Measurements from ENCODE around the gene MRPL43. TPM values are rescaled to one million over a fixed set of nuclear protein-coding genes. Genes with fewer than 3 reads are reported as not detected.

Gene MRPL43
- total and polyA plus RNA-seq, 10 of the 15 experiments (the other 5 are each of a cell fraction or from before 2014, with no cell fraction given) = 16.6 to 108 (median 65.1) TPM

DNA sequence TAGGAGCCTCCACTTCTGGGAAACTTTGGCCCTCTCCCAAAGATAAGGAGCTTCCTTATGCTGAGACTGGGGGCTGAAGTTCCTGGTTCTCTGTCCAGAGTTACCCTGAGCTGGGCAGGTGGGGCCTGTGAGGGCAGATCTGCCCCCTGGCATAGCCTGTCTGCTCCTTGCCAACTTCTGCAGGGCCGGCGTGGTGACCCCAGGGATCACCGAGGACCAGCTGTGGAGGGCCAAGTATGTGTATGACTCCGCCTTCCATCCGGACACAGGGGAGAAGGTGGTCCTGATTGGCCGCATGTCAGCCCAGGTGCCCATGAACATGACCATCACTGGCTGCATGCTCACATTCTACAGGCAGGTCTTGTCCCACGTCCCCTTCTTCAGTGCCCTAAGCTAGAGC lies 48.0 kb upstream of the MRPL43 start:
- ChIA-PET RAD21 (ENCODE audit: unreplicated experiment) (interaction anchor here (1.6 kb wide), 1 partner anchor 17 kb away, joined by 6 read pairs; no protein-coding TSS in a partner anchor), POLR2A (no interaction called here), CTCF (interaction anchor here (1.0 to 2.1 kb wide), 3 partner anchors 15 to 32 kb away, joined by 4 to 11 read pairs (median 6); no protein-coding TSS in a partner anchor), SMC1A (ENCODE audit: uncharacterized antibody, unreplicated experiment) (interaction anchor here (1.0 to 2.2 kb wide), 2 partner anchors 8 to 10 kb away, joined by 3 to 5 read pairs; no protein-coding TSS in a partner anchor)
- Histone ChIP-seq H4K20me1 (ENCODE audit: control insufficient read depth, insufficient read depth) (no peaks in the 10 kb centered on the region), H2AFZ (ENCODE audit: control insufficient read depth, low read depth, low read length) (no peak overlapping the region), H3K36me3 (ENCODE audit: control insufficient read depth in 2 of 2, insufficient read depth in 2 of 2, low read length in 1 of 2) (no peaks in the 10 kb centered on the region), H3K27ac (ENCODE audit: control insufficient read depth, insufficient read depth) (no peak overlapping the region), H3K4me1 (ENCODE audit: control insufficient read depth, insufficient read depth, low read length) (peaks cover 21% of the 10 kb centered on the region), H3K4me2 (ENCODE audit: control insufficient read depth, insufficient read depth) (no peak overlapping the region), H3K9ac (ENCODE audit: control insufficient read depth, insufficient read depth, low read length) (no peak overlapping the region), H3K9me3 (replicated peaks; ENCODE audit: control insufficient read depth, insufficient read depth, low read length) (no peaks in the 10 kb centered on the region), H3K4me3 (no peak overlapping the region), H3K79me2 (ENCODE audit: control insufficient read depth, insufficient read depth, low read length) (no peaks in the 10 kb centered on the region), H3K27me3 (replicated peaks in 1 of 2; ENCODE audit: control insufficient read depth in 2 of 2, insufficient read depth in 2 of 2, low read length in 1 of 2) (peaks cover 0 to 5% of the 10 kb centered on the region in 2 experiments; a peak in 1 of 4 replicates)
- FAIRE-seq (no peak), ATAC-seq (no peak), DNase-seq (ENCODE audit: low read depth, low spot score) (no peak)
- in situ Hi-C loops (cut with MboI) = loop anchor here (5.0 kb wide), 1 partner anchor 107 kb away; no protein-coding TSS in a partner anchor
- WGBS (ENCODE audit: insufficient coverage, insufficient replicate concordance, low lambda C conversion rate, missing lambda C conversion rate) = 64% methylated on average over 7 of the region's 7 CpGs
- no TSS peak for BruUV-seq (replicated peaks)
- intact Hi-C loops (cut with micrococcal nuclease; ENCODE audit: unreplicated experiment) = no loop called here
- TF ChIP-seq, protein P1, sequence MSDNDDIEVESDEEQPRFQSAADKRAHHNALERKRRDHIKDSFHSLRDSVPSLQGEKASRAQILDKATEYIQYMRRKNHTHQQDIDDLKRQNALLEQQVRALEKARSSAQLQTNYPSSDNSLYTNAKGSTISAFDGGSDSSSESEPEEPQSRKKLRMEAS (IDR thresholded peaks at IDR 0.05; ENCODE audit: low read depth, low read length) = no peak
- no peak for TF ChIP-seq NBN (IDR thresholded peaks at IDR 0.05)
- TF ChIP-seq STAT1 (conservative IDR thresholded peaks at IDR 0.05) = no peak
- no peak for TF ChIP-seq TAF1 (IDR thresholded peaks at IDR 0.05; ENCODE audit: borderline replicate concordance, low read depth, low read length)
- TF ChIP-seq POLR2A (IDR thresholded peaks at IDR 0.05; ENCODE audit: low read depth, low read length) = no peak
- no peak for TF ChIP-seq EZH2 (IDR thresholded peaks at IDR 0.05; ENCODE audit: borderline replicate concordance, control insufficient read depth, low read depth, low read length)
- TF ChIP-seq RAD51 (IDR thresholded peaks at IDR 0.05) = no peak
- TF ChIP-seq CHD1 (IDR thresholded peaks at IDR 0.05; ENCODE audit: low read depth, low read length) = no peak
- TF ChIP-seq ZNF207 (IDR thresholded peaks at IDR 0.05; ENCODE audit: borderline replicate concordance) = no peak
- no peak for TF ChIP-seq TCF7 (IDR thresholded peaks at IDR 0.05; ENCODE audit: borderline replicate concordance)
- no peak for TF ChIP-seq MTA2 (IDR thresholded peaks at IDR 0.05; ENCODE audit: low read depth)
- TF ChIP-seq, protein P2, sequence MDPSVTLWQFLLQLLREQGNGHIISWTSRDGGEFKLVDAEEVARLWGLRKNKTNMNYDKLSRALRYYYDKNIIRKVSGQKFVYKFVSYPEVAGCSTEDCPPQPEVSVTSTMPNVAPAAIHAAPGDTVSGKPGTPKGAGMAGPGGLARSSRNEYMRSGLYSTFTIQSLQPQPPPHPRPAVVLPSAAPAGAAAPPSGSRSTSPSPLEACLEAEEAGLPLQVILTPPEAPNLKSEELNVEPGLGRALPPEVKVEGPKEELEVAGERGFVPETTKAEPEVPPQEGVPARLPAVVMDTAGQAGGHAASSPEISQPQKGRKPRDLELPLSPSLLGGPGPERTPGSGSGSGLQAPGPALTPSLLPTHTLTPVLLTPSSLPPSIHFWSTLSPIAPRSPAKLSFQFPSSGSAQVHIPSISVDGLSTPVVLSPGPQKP (IDR thresholded peaks at IDR 0.05; ENCODE audit: low read depth, low read length) = no peak
- TF ChIP-seq FOS (IDR thresholded peaks at IDR 0.05; ENCODE audit: borderline replicate concordance, extremely low read depth, insufficient read length) = no peak
- TF ChIP-seq MEF2B (IDR thresholded peaks at IDR 0.05; ENCODE audit: partially characterized antibody, poor library complexity, severe bottlenecking) = no peak
- TF ChIP-seq, protein P3, sequence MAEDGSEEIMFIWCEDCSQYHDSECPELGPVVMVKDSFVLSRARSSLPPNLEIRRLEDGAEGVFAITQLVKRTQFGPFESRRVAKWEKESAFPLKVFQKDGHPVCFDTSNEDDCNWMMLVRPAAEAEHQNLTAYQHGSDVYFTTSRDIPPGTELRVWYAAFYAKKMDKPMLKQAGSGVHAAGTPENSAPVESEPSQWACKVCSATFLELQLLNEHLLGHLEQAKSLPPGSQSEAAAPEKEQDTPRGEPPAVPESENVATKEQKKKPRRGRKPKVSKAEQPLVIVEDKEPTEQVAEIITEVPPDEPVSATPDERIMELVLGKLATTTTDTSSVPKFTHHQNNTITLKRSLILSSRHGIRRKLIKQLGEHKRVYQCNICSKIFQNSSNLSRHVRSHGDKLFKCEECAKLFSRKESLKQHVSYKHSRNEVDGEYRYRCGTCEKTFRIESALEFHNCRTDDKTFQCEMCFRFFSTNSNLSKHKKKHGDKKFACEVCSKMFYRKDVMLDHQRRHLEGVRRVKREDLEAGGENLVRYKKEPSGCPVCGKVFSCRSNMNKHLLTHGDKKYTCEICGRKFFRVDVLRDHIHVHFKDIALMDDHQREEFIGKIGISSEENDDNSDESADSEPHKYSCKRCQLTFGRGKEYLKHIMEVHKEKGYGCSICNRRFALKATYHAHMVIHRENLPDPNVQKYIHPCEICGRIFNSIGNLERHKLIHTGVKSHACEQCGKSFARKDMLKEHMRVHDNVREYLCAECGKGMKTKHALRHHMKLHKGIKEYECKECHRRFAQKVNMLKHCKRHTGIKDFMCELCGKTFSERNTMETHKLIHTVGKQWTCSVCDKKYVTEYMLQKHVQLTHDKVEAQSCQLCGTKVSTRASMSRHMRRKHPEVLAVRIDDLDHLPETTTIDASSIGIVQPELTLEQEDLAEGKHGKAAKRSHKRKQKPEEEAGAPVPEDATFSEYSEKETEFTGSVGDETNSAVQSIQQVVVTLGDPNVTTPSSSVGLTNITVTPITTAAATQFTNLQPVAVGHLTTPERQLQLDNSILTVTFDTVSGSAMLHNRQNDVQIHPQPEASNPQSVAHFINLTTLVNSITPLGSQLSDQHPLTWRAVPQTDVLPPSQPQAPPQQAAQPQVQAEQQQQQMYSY (CRISPR knock-in tag; IDR thresholded peaks at IDR 0.05) = no peak
- no peak for TF ChIP-seq MYC (IDR thresholded peaks at IDR 0.05; ENCODE audit: insufficient read depth, insufficient read length, insufficient replicate concordance, low read length, severe bottlenecking)

All from GM12878 (cell line).